Hematopoietic multipotent progenitor cell treated with erythropoietin and hydrocortisone succinate and interleukin-3 and kit ligand, for 4 days (in vitro differentiated cells): ENCODE results near the gene DENND1A.
A peak's percentile ranks its signal among the peaks of the same experiment; 100 is the strongest.

Experiments used
- DNase-seq: peaks from one replicate; pipeline ENCODE4 v3.0.0-alpha.2; 2015

The DENND1A gene

DNA sequence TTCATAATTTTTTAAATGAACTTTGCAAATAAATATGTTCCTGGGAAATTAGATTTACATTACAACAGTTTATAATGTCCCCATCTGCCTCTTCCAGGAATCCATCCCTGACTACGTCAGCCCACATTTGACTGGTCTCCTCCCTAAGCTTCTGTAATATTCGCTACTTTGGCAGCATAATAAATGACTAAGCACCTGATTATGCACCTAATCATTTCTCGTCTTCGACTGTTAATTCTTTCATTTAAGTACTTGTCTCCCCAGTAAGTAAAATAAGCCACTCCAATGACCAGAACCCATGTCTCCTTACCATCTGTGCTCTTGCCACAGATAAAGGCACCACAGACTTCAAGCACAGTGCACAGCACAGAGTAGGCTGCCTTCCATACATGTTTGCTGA, 122.7 kb downstream of the DENND1A start:
- DNase-seq = no peak

GRCh38 chr9:123806829-123807228, 123.1 kb downstream of the DENND1A start:
- no peak for DNase-seq

DNA sequence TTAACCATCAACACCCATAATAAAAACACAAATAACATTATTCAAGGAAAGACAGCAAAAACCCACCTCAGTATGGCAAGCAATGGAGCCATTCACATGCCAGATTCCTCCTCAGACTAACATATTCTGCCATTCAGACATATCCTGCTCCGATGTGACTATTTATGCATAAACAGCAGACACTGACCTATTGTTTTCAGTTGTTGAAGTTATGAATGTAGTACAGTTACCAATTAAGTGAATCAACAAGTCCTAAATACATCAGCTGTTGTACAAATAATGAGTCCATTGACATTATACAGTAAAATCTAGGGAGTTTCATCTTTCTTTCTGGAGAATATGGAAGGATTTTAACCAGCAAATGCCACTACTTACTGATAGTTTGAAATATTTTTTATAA, 131.7 kb downstream of the DENND1A start:
- DNase-seq = no peak

DNA sequence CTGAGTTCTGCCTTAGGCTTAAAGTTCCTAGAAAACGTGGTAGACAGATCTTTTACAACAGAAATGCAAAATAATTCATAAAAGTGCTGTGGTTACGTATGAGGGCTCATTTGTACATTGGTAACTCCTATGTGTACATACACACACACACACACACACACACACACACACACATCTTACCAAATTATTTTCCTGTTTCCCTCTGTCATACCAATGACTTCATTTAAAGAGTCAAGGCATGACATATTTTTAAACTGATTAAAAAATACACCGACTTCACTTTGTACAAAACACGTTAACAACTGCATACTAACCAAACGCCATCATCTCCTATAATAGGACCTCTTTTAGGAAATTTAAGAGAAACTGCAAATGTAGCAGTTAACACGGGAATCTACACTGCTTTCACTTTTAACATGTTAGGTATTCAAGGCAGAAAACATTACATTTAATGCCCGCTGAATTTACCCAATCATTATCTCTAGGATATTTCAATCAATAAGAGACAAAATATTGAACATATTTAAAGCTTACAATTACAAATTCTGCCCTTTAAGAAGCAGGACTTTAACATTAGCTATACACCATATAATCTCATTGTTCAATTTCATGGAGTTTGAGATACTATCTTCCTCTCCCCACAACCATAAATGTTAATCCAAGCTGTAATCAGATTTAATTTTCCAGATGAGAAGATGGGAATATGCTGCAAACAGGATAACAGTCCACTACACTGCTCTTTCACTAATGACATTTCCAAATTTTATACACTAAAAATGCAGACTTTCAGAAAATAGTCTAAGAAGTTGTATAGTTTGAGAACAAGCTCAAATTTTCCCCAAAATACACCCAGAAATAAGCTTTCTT, 133.1 kb downstream of the DENND1A start:
- DNase-seq = peak; percentile 27

- no peak for DNase-seq
Observed at GRCh38 chr9:123796094-123796493, 133.8 kb downstream of the DENND1A start.

DNA sequence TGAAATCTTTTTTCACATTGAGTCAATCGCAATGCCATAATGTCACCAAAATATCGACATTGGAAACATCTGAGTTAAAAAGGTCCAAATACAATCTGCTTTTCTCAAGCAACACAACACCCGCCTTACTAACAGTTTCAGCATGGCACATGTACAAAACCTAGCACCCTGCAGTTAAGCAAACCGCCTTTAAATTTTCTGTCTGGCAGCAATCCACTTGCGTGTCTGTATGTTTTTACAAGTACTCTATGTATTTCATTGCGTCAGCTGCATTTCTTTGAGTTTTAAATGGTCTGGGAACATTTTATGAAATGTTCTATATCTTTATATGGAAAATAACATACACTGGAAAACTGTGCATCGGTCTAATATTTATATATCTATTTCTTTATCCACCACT, 134.6 kb downstream of the DENND1A start:
- no peak for DNase-seq

DNA sequence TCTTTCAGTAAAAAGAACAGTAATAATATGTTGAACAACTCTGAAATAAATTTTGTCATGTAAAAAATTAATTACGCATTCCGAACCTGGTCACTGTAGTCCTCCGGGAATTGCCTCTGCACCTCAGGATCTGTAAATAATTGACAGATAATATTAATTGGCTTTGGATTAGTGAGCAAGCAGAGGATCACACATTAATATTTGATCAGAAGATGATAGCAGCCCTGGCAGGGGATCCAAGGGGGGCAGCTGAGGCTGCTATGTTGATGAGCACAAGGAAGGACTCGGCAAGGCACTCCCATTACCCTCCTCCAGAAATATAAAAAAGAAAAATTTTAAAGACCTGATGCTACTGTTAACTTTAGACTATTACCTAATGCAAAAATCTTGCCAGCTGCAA, 137.4 kb downstream of the DENND1A start:
- DNase-seq = no peak

- DNase-seq = no peak
Observed at GRCh38 chr9:123789554-123790292, 140.2 kb downstream of the DENND1A start.

DNA sequence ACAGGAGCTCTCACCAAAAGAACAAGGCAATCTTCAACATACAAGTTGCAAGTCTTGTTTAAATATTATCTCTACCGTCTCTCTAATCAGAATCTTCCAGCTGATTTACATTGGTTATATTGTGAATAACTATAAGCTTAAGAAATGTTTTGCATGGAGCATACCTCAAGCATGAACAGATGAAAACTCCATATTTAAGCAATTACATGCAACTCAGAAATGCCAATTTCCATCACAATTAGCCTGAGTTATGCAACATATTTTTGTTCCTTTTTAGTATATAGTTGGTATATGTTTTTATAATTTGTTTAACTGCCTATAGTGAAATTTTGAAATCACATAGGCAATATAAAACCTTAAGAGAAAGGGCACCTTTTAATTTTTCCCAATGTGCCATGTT, 142.5 kb downstream of the DENND1A start:
- DNase-seq = no peak

DNA sequence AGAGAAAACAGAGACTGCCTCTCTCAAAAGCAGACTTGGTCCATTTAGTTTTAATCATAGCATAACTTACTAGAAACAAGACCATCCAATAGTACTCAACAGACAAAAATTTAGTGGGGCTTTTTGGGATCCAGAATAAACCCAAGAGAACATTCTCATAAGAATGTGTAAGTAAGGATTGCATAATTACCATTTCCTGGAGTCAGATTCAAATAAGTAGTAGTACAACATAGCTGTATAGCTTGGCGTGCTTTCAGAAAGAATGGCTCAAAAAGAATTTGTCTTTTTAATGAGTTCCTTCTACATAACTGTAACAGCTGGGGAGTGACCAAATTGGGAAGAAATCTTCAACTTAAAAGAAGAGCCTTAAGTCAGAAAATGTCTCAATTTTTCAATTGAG, 145.4 kb downstream of the DENND1A start:
- no peak for DNase-seq

DNA sequence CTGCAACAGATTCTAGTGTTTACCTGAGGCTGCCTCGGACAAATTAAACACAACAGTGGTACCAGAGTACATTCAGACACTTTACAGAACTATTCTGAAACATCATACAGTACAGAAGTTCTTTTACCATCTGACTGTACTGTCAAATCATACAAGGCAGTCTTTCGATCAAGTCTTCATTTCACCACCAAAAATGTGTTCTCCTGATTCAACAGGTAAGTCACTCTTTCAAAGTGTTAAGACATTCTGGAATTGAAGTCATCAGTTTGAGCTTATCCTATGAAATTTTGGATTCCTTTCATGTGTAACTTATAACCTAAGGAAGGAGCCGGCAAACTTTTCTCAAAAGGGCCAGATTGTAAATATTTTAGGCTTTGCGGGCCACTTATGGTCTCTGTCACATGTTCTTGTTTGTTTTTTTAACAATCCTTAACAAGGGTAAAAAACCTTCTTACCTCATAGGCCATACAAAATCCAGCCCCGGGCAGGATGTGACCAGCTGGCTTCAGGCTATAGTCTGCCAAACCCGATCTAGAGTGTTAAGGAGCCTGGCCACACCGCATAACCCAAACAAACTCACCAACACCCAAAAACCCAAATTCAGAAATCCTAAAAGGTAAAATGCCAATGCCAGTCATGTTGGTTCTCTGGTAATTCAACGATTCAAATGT, 151.6 kb downstream of the DENND1A start:
- no peak for DNase-seq

DNA sequence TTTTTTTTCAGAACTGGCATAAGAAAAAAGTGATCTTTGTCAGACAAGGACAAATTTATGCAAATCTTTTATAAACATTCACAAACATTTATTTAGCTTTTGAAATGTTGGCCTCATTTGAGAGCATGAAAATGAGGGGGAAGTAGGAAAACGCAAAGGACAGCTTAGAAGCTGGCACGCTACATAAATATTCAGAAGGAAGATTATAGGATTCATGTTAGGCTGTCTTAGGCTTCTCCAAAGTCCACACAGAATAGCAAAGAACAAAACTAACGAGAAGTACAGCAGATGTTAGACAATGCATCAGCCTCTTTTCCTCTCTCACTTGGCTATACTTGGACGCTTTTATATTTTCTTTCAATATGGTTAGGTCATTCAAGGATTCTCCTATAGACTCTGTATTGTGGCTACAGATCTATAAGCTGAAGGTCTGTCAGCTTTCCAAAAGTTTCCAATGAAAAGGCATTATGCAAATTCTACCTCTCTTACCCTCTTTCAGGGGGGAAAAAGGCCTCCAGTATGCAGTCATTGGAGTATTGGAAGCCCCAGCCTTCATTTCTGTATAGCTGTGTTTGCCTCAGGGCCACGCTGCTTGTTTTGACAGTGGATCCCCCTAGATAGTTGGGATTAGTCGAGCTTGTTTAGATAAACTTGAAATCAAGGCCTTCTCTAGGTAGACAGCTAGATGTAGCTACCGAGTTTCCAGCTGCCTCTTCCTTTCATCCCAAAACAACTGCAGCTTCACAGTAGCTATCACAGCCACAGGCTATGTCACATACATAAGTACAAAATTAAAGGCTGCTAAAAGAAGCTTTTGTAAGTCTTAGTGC, 153.0 kb downstream of the DENND1A start:
- no peak for DNase-seq

DNA sequence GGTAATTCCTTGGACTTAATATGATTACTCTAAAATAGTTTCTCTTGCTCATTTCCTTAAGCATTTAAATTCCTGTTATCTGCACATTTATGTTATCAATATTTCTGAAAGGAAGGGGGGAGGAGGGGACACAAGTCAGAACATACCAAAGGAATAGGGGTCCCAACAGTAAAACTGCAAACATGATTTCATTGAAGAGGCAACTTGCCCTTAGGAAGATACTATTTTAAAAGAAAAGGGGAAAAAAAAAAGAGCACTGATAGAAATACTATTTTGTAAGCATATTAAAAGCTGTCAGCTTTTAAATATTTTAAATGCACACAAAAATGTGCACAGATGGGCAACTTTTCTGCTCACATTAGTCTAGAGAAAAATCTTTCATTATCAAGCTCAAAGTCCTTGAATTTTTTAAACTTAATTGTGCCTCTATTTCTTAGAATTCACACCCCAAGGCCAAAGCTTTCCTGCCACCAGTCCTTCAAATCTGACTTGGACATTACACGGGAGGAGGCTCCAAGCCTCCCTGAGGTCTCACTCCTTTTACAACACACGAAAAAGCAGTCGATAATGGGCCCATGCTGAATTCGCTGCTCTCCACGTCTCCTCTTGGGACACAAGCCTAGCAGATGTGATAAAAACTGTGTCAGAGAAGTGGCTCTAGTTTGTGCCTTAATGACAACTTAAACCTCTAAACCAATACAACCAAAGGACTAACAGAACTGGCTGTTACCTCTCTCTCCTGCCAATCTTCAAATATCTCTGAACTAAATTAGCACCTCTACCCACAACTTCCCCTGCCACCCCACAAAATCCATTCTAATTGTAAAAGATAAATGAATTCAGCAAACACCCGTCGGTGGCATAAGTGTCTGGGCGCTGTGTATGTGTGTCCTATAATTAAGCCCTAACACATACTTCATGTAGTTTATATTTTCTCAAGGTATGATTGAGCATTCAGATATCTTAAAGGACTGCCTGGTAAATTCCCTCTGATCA, 154.3 kb downstream of the DENND1A start:
- DNase-seq = peak; percentile 21

DNA sequence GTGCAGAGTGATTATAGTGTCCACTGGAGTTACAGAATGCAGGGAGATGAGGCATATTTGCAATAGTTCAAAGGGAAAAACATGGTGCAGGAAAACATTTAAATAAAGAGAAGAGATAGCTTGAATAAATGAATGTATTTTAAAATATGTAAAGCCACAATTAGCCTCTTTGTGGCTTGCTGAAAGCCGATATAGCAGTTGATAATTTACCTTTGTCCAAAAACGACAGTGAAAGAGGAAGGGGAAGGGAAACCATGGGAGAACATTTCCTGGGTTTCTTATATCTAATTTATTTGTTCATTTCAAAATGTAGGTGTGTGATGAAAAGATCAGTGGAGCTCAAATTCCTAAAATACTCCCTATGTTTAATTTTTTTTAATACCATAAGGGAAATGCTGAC, 156.1 kb downstream of the DENND1A start:
- no peak for DNase-seq

GRCh38 chr9:123772967-123773366, 157.0 kb downstream of the DENND1A start:
- peak; percentile 45 for DNase-seq

DNA sequence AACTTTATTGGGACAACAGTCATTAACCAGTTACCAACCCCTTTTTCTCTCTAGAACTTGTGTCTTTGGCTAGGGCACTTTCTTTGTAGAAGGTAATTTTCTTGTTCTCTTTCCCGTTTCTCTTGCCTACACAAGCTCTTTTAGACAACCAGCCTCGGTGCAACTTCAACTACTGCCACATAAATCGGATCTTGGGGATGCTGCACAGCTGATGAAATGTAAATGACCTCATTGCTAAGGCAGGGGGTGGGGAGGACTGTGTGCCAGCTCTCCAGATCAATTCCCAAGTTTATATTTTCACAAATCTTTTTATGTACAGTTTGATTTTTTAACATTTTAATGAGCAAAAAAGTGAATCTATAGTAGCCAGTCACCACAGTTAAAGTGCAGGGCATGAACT, 157.6 kb downstream of the DENND1A start:
- DNase-seq = no peak

GRCh38 chr9:123771690-123772089, 158.2 kb downstream of the DENND1A start:
- peak; percentile 41 for DNase-seq

DNA sequence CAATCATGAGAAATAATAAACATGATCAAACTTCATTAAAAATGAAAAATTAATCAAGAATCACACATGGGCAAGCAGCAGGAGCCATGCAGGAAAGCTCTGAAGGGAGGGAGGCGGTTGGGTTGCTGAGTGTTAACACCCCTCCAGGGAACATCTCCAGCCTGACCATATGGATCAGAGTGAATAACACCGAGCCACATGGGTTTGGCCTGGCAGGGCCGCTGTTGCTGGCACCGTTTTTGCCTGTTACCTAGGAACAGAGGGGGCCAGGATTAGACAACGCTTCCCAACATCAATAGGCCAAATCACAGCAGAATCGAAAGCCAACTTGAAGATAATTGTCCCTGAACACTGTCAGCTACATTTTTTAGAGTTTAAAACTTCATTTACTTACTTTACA, 160.2 kb downstream of the DENND1A start:
- DNase-seq = no peak

- DNase-seq = no peak
Observed at GRCh38 chr9:123763910-123764588, 165.9 kb downstream of the DENND1A start.

DNA sequence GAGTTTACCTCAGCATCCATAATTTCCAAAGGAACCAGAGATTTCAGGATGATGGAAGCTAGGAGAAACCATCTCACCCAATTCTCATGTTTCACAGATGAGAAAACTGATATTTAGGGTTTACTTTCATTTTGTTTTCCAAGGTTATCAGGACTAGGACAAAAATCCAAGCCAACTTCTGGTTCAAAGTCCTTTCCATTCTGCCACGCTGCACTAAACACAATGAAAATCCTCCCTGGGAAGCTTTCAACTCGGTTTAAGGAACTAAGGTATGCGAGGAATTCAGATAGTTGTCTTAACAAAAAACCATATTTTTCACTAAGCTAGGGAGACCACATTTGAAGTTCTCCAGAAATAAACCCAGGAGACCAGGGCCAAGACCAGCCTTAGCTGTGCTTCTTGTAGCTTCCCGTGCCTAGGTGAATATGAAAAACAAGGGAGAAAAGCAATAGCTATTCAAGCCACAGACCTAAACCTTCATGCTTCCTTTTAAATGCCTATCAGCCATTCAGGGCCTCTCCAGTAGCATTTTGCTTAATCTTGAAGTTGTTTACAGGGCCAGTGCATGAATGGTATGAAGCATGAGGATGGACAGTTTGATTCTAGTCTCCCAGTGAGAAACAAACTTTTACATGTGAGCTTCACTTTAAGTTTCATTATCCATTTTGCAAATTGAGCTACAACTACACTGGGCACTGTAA, 167.9 kb downstream of the DENND1A start:
- DNase-seq = no peak
